ENCODE measurements around the gene SLC24A3.

The SLC24A3 gene

DNA sequence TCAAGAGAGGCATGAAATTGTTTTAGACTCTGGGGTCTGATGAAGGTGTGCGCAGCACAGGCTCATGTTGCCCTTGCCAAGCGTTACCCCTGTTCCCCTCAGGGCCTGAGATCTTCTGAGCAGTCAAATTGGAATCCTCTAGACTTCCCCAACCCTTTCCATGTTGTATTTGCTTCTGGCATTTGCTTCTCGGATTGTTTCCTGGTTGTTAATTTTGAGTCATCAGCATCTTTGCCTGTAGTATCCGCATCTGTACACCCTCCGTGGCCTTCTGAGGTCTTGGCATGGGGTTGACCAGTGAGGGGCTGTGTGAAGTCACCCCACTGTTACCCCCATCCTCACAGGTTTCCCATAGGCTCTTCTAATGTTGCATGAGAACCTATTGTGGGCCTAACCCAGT, 40.9 kb downstream of the SLC24A3 start:
- H2AFZ ChIP-seq (ENCODE audit: low read length): no peak overlapping the region
- H3K36me3 ChIP-seq (ENCODE audit: insufficient read depth, low read length): no peaks in the 10 kb centered on the region
- no peaks in the 10 kb centered on the region for H3F3A ChIP-seq (ENCODE audit: low read depth)
- H3K9me3 ChIP-seq (ENCODE audit: insufficient read depth, low read depth, low read length): no peaks in the 10 kb centered on the region
- H3K27me3 ChIP-seq (ENCODE audit: insufficient read depth, low read length, poor library complexity, severe bottlenecking): no peaks in the 10 kb centered on the region
- H3K79me2 ChIP-seq (ENCODE audit: insufficient read depth, low read length): no peaks in the 10 kb centered on the region
- H3K4me2 ChIP-seq (ENCODE audit: low read depth, low read length, poor library complexity, severe bottlenecking): no peak overlapping the region
- H3K4me3 ChIP-seq (ENCODE audit: low read length, poor library complexity, severe bottlenecking): no peak overlapping the region
- TF ChIP-seq EZH2phosphoT487 (IDR thresholded peaks at IDR 0.05; ENCODE audit: borderline replicate concordance) (no peak), CTCF (conservative IDR thresholded peaks at IDR 0.05; ENCODE audit: low read length) (no peak)
- H3K4me1 ChIP-seq (ENCODE audit: insufficient read depth, low read length, poor library complexity, severe bottlenecking): peaks cover 7% of the 10 kb centered on the region
- no peak overlapping the region for H3K9ac ChIP-seq (ENCODE audit: low read depth, low read length, poor library complexity, severe bottlenecking)
- H4K20me1 ChIP-seq (ENCODE audit: insufficient read depth, low read length, poor library complexity, severe bottlenecking): no peaks in the 10 kb centered on the region
- H3K9me2 ChIP-seq (replicated peaks; ENCODE audit: low read depth, low read length): no peaks in the 10 kb centered on the region

DNA sequence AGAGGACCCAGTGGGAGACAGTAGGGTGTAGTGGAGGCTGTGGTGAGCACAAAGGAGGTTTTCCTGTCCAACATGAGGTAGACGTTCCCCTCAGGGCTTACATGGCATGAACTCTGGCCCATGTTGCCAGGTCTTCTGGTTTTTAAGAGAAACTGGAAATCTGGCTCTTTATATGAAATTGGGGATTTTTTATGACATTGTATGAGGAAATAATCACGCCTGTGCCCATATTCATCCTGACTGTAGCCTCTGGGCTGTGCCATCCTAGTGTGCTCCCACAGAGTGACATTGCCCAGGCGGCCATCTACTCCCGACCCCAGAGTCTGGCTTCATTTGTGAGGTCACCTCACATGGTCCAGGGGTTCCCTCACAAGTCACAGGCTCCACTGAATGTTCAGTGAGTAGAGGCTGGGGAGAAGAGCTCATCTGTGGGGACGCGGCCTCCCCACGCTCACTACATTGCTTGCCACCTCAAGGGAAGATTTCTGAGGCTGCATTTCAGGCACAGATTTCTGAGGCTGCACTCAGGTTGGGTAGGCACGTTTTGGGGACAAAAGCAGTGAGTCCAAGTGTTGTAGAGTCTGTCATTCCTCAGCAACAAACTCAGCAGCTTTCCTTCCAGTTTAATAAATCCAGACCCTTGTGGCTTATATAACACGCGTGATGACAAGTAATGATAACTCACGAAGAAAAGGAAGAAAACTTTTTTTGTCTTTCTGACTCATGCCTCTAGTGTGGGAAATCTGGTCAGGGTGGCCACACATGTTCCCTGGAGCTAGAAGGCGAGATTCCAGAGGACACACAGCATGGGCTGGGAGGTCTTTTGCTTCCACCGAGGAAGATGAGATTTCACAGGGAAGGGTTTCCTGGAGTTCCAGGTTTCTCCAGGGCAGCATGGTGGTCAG, 41.7 kb downstream of the SLC24A3 start:
- no peak overlapping the region for H3K9ac ChIP-seq (ENCODE audit: low read depth, low read length, poor library complexity, severe bottlenecking)
- H3K9me3 ChIP-seq (ENCODE audit: insufficient read depth, low read depth, low read length): no peaks in the 10 kb centered on the region
- H3K4me2 ChIP-seq (ENCODE audit: low read depth, low read length, poor library complexity, severe bottlenecking): no peak overlapping the region
- H3K9me2 ChIP-seq (replicated peaks; ENCODE audit: low read depth, low read length): no peaks in the 10 kb centered on the region
- no peak overlapping the region for H3K4me3 ChIP-seq (ENCODE audit: low read length, poor library complexity, severe bottlenecking)
- no peaks in the 10 kb centered on the region for H3K36me3 ChIP-seq (ENCODE audit: insufficient read depth, low read length)
- no peak for TF ChIP-seq CTCF (conservative IDR thresholded peaks at IDR 0.05; ENCODE audit: low read length)
- no peak for TF ChIP-seq EZH2phosphoT487 (IDR thresholded peaks at IDR 0.05; ENCODE audit: borderline replicate concordance)
- no peak overlapping the region for H2AFZ ChIP-seq (ENCODE audit: low read length)
- H3K4me1 ChIP-seq (ENCODE audit: insufficient read depth, low read length, poor library complexity, severe bottlenecking): peaks cover 15% of the 10 kb centered on the region
- no peaks in the 10 kb centered on the region for H4K20me1 ChIP-seq (ENCODE audit: insufficient read depth, low read length, poor library complexity, severe bottlenecking)
- no peaks in the 10 kb centered on the region for H3F3A ChIP-seq (ENCODE audit: low read depth)
- no peaks in the 10 kb centered on the region for H3K79me2 ChIP-seq (ENCODE audit: insufficient read depth, low read length)
- H3K27me3 ChIP-seq (ENCODE audit: insufficient read depth, low read length, poor library complexity, severe bottlenecking): no peaks in the 10 kb centered on the region

- no peaks in the 10 kb centered on the region for H4K20me1 ChIP-seq (ENCODE audit: insufficient read depth, low read length, poor library complexity, severe bottlenecking)
- H3K4me2 ChIP-seq (ENCODE audit: low read depth, low read length, poor library complexity, severe bottlenecking): no peak overlapping the region
- H3K4me1 ChIP-seq (ENCODE audit: insufficient read depth, low read length, poor library complexity, severe bottlenecking): peaks cover 22% of the 10 kb centered on the region
- H3K9me3 ChIP-seq (ENCODE audit: insufficient read depth, low read depth, low read length): no peaks in the 10 kb centered on the region
- H2AFZ ChIP-seq (ENCODE audit: low read length): no peak overlapping the region
- H3K79me2 ChIP-seq (ENCODE audit: insufficient read depth, low read length): no peaks in the 10 kb centered on the region
- H3F3A ChIP-seq (ENCODE audit: low read depth): no peaks in the 10 kb centered on the region
- no peak overlapping the region for H3K4me3 ChIP-seq (ENCODE audit: low read length, poor library complexity, severe bottlenecking)
- H3K27me3 ChIP-seq (ENCODE audit: insufficient read depth, low read length, poor library complexity, severe bottlenecking): no peaks in the 10 kb centered on the region
- TF ChIP-seq CTCF (conservative IDR thresholded peaks at IDR 0.05; ENCODE audit: low read length): no peak
- TF ChIP-seq EZH2phosphoT487 (IDR thresholded peaks at IDR 0.05; ENCODE audit: borderline replicate concordance): no peak
- no peak overlapping the region for H3K9ac ChIP-seq (ENCODE audit: low read depth, low read length, poor library complexity, severe bottlenecking)
- no peaks in the 10 kb centered on the region for H3K36me3 ChIP-seq (ENCODE audit: insufficient read depth, low read length)
- H3K9me2 ChIP-seq (replicated peaks; ENCODE audit: low read depth, low read length): no peaks in the 10 kb centered on the region
Measured at GRCh38 chr20:19254956-19255355, 42.5 kb downstream of the SLC24A3 start.
